ENCODE data around the gene WSB2. TPM values are rescaled to one million over a fixed set of nuclear protein-coding genes. Genes with fewer than 3 reads are reported as not detected.
"Not testable (repeated sequence)": the region's sequence is repeated elsewhere in the genome, so short reads cannot be mapped to it uniquely, and the experiment has no call there.

WSB2 gene
- total and polyA plus RNA-seq, 4 donors = 20.4 to 41.7 (median 28.3) TPM

DNA sequence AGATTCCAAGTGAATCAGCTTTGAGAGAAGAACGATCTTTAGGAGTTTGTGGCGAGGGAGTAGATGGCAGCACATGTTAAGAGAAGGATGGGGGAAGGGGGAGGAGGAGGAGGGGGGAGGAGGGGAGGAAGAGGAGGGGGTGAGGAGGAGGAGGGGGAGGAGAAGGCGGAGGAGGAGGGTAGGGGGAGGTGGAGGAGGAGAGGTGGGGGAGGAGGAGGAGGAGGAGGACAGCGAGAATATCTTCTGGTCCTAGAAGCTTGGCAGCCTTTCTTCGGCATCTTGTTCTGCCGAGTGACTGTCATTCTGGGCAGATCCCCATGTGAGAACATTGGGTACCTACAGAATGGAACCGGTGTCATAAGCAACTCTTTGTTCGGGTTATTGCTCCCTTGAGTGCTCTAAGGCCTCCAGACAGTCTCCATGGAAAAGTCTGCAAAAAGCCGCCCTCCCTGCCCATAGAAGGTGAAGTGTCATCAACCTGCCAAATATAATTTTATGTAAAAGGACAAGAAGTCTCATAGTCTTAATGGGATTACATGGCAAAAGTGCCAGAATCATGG lies 37.6 kb downstream of the WSB2 start:
- TF ChIP-seq YY1 (IDR thresholded peaks at IDR 0.05) (no peak), RXRA (IDR thresholded peaks at IDR 0.05) (no peak), SP1 (IDR thresholded peaks at IDR 0.05) (no peak)
- TF ChIP-seq, protein P1, sequence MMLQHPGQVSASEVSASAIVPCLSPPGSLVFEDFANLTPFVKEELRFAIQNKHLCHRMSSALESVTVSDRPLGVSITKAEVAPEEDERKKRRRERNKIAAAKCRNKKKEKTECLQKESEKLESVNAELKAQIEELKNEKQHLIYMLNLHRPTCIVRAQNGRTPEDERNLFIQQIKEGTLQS (IDR thresholded peaks at IDR 0.05) = no peak
- TF ChIP-seq, protein P2, sequence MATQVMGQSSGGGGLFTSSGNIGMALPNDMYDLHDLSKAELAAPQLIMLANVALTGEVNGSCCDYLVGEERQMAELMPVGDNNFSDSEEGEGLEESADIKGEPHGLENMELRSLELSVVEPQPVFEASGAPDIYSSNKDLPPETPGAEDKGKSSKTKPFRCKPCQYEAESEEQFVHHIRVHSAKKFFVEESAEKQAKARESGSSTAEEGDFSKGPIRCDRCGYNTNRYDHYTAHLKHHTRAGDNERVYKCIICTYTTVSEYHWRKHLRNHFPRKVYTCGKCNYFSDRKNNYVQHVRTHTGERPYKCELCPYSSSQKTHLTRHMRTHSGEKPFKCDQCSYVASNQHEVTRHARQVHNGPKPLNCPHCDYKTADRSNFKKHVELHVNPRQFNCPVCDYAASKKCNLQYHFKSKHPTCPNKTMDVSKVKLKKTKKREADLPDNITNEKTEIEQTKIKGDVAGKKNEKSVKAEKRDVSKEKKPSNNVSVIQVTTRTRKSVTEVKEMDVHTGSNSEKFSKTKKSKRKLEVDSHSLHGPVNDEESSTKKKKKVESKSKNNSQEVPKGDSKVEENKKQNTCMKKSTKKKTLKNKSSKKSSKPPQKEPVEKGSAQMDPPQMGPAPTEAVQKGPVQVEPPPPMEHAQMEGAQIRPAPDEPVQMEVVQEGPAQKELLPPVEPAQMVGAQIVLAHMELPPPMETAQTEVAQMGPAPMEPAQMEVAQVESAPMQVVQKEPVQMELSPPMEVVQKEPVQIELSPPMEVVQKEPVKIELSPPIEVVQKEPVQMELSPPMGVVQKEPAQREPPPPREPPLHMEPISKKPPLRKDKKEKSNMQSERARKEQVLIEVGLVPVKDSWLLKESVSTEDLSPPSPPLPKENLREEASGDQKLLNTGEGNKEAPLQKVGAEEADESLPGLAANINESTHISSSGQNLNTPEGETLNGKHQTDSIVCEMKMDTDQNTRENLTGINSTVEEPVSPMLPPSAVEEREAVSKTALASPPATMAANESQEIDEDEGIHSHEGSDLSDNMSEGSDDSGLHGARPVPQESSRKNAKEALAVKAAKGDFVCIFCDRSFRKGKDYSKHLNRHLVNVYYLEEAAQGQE (IDR thresholded peaks at IDR 0.05) = no peak
- Histone ChIP-seq H3K36me3 (ENCODE audit: control insufficient read depth in 4 of 4, insufficient read depth in 3 of 4, low read depth in 1 of 4, low read length in 3 of 4) (peaks cover 16 to 60% (median 38%) of the 10 kb centered on the region in 4 donors), H3K9ac (ENCODE audit: low read depth in 1 of 2, low read length in 2 of 2) (no peak overlapping the region), H3K4me3 (ENCODE audit: low read depth in 1 of 3, low read length in 3 of 3) (no peak overlapping the region), H3K27me3 (ENCODE audit: control insufficient read depth in 4 of 4, insufficient read depth in 4 of 4, low read length in 3 of 4) (no peaks in the 10 kb centered on the region), H3K4me1 (ENCODE audit: control insufficient read depth in 4 of 4, insufficient read depth in 4 of 4, low read length in 3 of 4) (no peaks in the 10 kb centered on the region), H3K9me3 (ENCODE audit: control insufficient read depth in 4 of 4, low read length in 3 of 4) (no peaks in the 10 kb centered on the region), H3K27ac (ENCODE audit: low read depth in 1 of 2, low read length in 2 of 2) (no peak overlapping the region)
- 96% methylated on average over 9 of the region's 9 CpGs for WGBS
- no peak for DNase-seq (ENCODE audit: low spot score)

DNA sequence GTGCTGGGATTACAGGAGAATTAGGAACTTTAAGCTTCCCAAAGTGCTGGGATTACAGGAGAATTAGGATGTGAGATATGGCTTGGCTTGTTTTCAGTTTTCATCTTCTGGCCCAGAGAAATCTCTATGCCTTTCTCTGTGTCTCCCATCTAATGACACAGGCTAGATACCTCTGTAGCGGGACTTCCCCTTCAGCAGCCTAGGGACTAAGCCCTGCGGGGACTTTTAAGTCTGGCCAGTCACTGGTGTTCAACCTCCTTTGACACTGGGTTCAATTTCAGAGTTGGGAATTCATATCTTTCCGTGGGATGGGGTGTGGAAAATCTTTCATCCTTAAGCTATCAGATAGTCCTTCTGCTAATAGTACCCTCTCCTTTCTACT lies 38.3 kb downstream of the WSB2 start:
- DNase-seq (ENCODE audit: low spot score) = no peak
- H3K9ac ChIP-seq (ENCODE audit: low read depth in 1 of 2, low read length in 2 of 2) = no peak overlapping the region
- 97% methylated on average over 3 of the region's 3 CpGs for WGBS
- H3K36me3 ChIP-seq (ENCODE audit: control insufficient read depth in 4 of 4, insufficient read depth in 3 of 4, low read depth in 1 of 4, low read length in 3 of 4) = peaks cover 16 to 57% (median 36%) of the 10 kb centered on the region in 4 donors
- no peak overlapping the region for H3K4me3 ChIP-seq (ENCODE audit: low read depth in 1 of 3, low read length in 3 of 3)
- no peaks in the 10 kb centered on the region for H3K9me3 ChIP-seq (ENCODE audit: control insufficient read depth in 4 of 4, low read length in 3 of 4)
- no peaks in the 10 kb centered on the region for H3K27me3 ChIP-seq (ENCODE audit: control insufficient read depth in 4 of 4, insufficient read depth in 4 of 4, low read length in 3 of 4)
- peaks cover 0 to 2% (median under 1%) of the 10 kb centered on the region in 4 donors for H3K4me1 ChIP-seq (ENCODE audit: control insufficient read depth in 4 of 4, insufficient read depth in 4 of 4, low read length in 3 of 4)
- TF ChIP-seq, protein P3, sequence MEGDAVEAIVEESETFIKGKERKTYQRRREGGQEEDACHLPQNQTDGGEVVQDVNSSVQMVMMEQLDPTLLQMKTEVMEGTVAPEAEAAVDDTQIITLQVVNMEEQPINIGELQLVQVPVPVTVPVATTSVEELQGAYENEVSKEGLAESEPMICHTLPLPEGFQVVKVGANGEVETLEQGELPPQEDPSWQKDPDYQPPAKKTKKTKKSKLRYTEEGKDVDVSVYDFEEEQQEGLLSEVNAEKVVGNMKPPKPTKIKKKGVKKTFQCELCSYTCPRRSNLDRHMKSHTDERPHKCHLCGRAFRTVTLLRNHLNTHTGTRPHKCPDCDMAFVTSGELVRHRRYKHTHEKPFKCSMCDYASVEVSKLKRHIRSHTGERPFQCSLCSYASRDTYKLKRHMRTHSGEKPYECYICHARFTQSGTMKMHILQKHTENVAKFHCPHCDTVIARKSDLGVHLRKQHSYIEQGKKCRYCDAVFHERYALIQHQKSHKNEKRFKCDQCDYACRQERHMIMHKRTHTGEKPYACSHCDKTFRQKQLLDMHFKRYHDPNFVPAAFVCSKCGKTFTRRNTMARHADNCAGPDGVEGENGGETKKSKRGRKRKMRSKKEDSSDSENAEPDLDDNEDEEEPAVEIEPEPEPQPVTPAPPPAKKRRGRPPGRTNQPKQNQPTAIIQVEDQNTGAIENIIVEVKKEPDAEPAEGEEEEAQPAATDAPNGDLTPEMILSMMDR (IDR thresholded peaks at IDR 0.05; ENCODE audit: low read depth, low read length, missing input control) = no peak
- no peak for TF ChIP-seq SP1 (IDR thresholded peaks at IDR 0.05)
- H3K27ac ChIP-seq (ENCODE audit: low read depth in 1 of 2, low read length in 2 of 2) = no peak overlapping the region

DNA sequence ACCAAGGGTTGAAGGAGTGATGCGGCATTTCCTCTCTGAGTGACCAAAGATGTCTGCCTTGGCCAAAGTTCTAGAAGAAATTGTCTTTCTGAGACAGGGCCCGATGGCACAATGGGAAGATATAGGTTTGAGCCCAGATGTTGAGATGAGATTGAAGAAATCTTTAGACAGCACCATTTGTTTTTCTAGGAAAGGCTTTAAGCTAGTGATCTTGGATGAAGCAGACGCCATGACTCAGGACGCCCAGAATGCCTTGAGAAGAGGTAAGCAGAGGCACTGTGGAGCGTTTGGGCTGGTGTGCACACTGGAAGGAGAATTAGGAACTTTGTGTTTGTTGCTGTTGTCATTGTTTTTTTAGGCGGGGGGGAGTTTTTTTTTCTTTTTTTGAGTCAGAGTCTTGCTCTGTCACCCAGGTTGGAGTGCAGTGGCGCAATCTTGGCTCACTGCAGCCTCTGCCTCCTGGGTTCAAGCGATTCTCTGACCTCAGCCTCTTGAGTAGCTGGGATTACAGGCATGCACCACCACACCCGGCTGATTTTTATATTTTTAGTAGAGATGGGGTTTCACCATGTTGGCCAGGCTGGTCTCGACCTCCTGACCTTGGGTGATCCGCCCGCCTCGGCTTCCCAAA lies 38.8 kb downstream of the WSB2 start:
- not testable (repeated sequence) for H3K27ac ChIP-seq (ENCODE audit: low read depth in 1 of 2, low read length in 2 of 2)
- H3K36me3 ChIP-seq (ENCODE audit: control insufficient read depth in 4 of 4, insufficient read depth in 3 of 4, low read depth in 1 of 4, low read length in 3 of 4) = peaks cover 16 to 54% (median 34%) of the 10 kb centered on the region in 4 donors

More for the DNA sequence above, 38.8 kb downstream of the WSB2 start:
- DNase-seq (ENCODE audit: low spot score); H3K9ac ChIP-seq (ENCODE audit: low read depth in 1 of 2, low read length in 2 of 2); H3K27me3 ChIP-seq (ENCODE audit: control insufficient read depth in 4 of 4, insufficient read depth in 4 of 4, low read length in 3 of 4); H3K4me1 ChIP-seq (ENCODE audit: control insufficient read depth in 4 of 4, insufficient read depth in 4 of 4, low read length in 3 of 4); H3K4me3 ChIP-seq (ENCODE audit: low read depth in 1 of 3, low read length in 3 of 3); H3K9me3 ChIP-seq (ENCODE audit: control insufficient read depth in 4 of 4, low read length in 3 of 4): not testable (repeated sequence)
- WGBS = 94% methylated on average over 13 of the region's 13 CpGs

Data from liver (tissue), 9 donors.